GM12878 (cell line): ENCODE measurements around the gene PINLYP. TPM values are rescaled to one million over a fixed set of nuclear protein-coding genes. Genes with fewer than 3 reads are reported as not detected.

Experiments
- ATAC-seq: fragments of 200-7000 bp; cut with Tn5 transposase; 3 replicates; pipeline ENCODE4 v1.9.1; 2020; ENCODE audit warnings: mild to moderate bottlenecking, moderate library complexity
- BruUV-seq: library from RNA; stranded (reverse); fragments of 400-500 nt; replicated peaks from 2 replicates; lab custom pipeline; 2021; lab: Mats Ljungman, UMichigan
- CTCF ChIA-PET: fragments of 300-600 bp; sonication (Branson Sonifier 250); formaldehyde crosslinking; extraction: SDS; loops from one replicate; lab custom pipeline; 2021; ENCODE audit warnings: inconsistent platforms; lab: Yijun Ruan, JAX
- POLR2A ChIA-PET: fragments of 350-600 bp; formaldehyde crosslinking; extraction: SDS; loops from one replicate; lab custom pipeline; 2021; ENCODE audit warnings: inconsistent platforms; lab: Charles Lee
- RAD21 ChIA-PET: fragments of 300-600 bp; sonication (Branson Sonifier 250); formaldehyde crosslinking; loops from one replicate; lab custom pipeline; 2023; ENCODE audit warnings: antibody characterized with exemption; ENCODE audit not compliant: unreplicated experiment; lab: Charles Lee
- SMC1A ChIA-PET: fragments of 300-600 bp; sonication (Branson Sonifier 250); formaldehyde crosslinking; loops from one replicate; lab custom pipeline; 2023; ENCODE audit not compliant: unreplicated experiment, uncharacterized antibody; lab: Charles Lee
- DNase-seq: peaks from one replicate; pipeline ENCODE4 v3.0.0-alpha.2; 2011; ENCODE audit warnings: low read depth, low spot score
- FAIRE-seq: peaks from 3 replicates; lab custom pipeline; 2011; peaks lifted over from hg19 to GRCh38; lab: Jason Lieb, UNC
- H2AFZ ChIP-seq: 2 replicates; pipeline ENCODE4 v1.6.0; 2011; ENCODE audit warnings: low read depth, low read length, control low read depth; ENCODE audit not compliant: control insufficient read depth
- H3K27ac ChIP-seq: 2 replicates; pipeline ENCODE4 v1.5.1; 2011; ENCODE audit warnings: control low read depth; ENCODE audit not compliant: control insufficient read depth, insufficient read depth
- H3K27me3 ChIP-seq, 2 experiments: replicated peaks in 1 of 2; 2 replicates each; pipeline versions ENCODE4 v1.6.0 to v1.6.1; 2011; ENCODE audit warnings: low read length in 1 of 2; ENCODE audit not compliant: control insufficient read depth in 2 of 2, insufficient read depth in 2 of 2
- H3K36me3 ChIP-seq, 2 experiments: 2 replicates each; pipeline ENCODE4 v1.5.1; 2011; ENCODE audit warnings: low read length in 1 of 2; ENCODE audit not compliant: control insufficient read depth in 2 of 2, insufficient read depth in 2 of 2
- H3K4me1 ChIP-seq: 2 replicates; pipeline ENCODE4 v1.6.1; 2011; ENCODE audit warnings: mild to moderate bottlenecking, low read length, moderate library complexity, mixed read lengths; ENCODE audit not compliant: control insufficient read depth, insufficient read depth
- H3K4me2 ChIP-seq: 2 replicates; pipeline ENCODE4 v1.6.0; 2011; ENCODE audit warnings: control low read depth; ENCODE audit not compliant: control insufficient read depth, insufficient read depth
- H3K4me3 ChIP-seq: fragments of 200-600 bp; sonication (generic); 2 replicates; pipeline ENCODE4 v1.5.1; 2016
- H3K79me2 ChIP-seq: 2 replicates; pipeline ENCODE4 v1.6.0; 2011; ENCODE audit warnings: low read length; ENCODE audit not compliant: control insufficient read depth, insufficient read depth
- H3K9ac ChIP-seq: 2 replicates; pipeline ENCODE4 v1.8.0; 2011; ENCODE audit warnings: low read length, control low read depth, mixed read lengths; ENCODE audit not compliant: control insufficient read depth, insufficient read depth
- H3K9me3 ChIP-seq: replicated peaks from 3 replicates; pipeline ENCODE4 v1.5.1; 2011; ENCODE audit warnings: mild to moderate bottlenecking, low read length; ENCODE audit not compliant: control insufficient read depth, insufficient read depth
- H4K20me1 ChIP-seq: 2 replicates; pipeline ENCODE4 v1.6.0; 2011; ENCODE audit not compliant: control insufficient read depth, insufficient read depth
- CBFB ChIP-seq: IDR thresholded peaks from 2 replicates; pipeline ENCODE4 v1.6.1; 2016; ENCODE audit warnings: antibody characterized with exemption, low read depth
- IKZF2 ChIP-seq, 2 experiments: fragments of 450-650 bp; IDR thresholded peaks; 2 replicates each; pipeline ENCODE4 v1.6.1; 2017; ENCODE audit warnings: mild to moderate bottlenecking in 2 of 2, moderate library complexity in 2 of 2
- SMARCA5 ChIP-seq: fragments of 450-650 bp; IDR thresholded peaks from 2 replicates; pipeline ENCODE4 v1.6.1; 2017; ENCODE audit warnings: mild to moderate bottlenecking
- SUZ12 ChIP-seq: fragments of 200-600 bp; sonication (generic); IDR thresholded peaks from one replicate; pipeline ENCODE4 v1.6.1; 2018; ENCODE audit warnings: antibody characterized with exemption, mild to moderate bottlenecking; ENCODE audit not compliant: unreplicated experiment
- ZNF217 ChIP-seq: fragments of 450-650 bp; IDR thresholded peaks from 2 replicates; pipeline ENCODE4 v1.6.1; 2017; ENCODE audit warnings: antibody characterized with exemption, mild to moderate bottlenecking
- ZSCAN29 ChIP-seq: fragments of 450-650 bp; IDR thresholded peaks from 2 replicates; pipeline ENCODE4 v1.6.1; 2017; ENCODE audit warnings: mild to moderate bottlenecking, moderate library complexity
- ZZZ3 ChIP-seq: IDR thresholded peaks from 2 replicates; pipeline ENCODE4 v1.6.1; 2011; ENCODE audit warnings: low read depth; ENCODE audit not compliant: control insufficient read depth, insufficient read length
- WGBS: methylation state at CpG from one replicate; pipeline ENCODE4 v1.1.6; 2016; ENCODE audit warnings: low lambda C conversion rate; ENCODE audit not compliant: insufficient replicate concordance, insufficient coverage; ENCODE audit errors: missing lambda C conversion rate; 5-methylcytosine and 5-hydroxymethylcytosine counted together
- in situ Hi-C: fragments of 300-500 bp; cut with MboI; formaldehyde crosslinking; loops from 9 replicates; pipeline ENCODE4 v1.14.3; 2018; ENCODE audit warnings: mixed read lengths
- intact Hi-C: fragments of 100-400 bp; cut with micrococcal nuclease; formaldehyde crosslinking; loops from one replicate; pipeline ENCODE4 v1.14.2; 2022; ENCODE audit not compliant: unreplicated experiment
- polyA plus RNA-seq, 11 experiments: library from polyadenylated mRNA; depleted of rRNA in 4 of 11; unstranded in 6 of 11; stranded (reverse) in 5 of 11; fragments of >200 nt; fragmentation: Nextera tagmentation in 4 of 11; fragmentation: Illumina TruSeq in 1 of 11; extraction: Ambion mirVana in 4 of 11; extraction: Trizol in 1 of 11; gene quantifications; 1 replicate in 1 of 11; 2 replicates in 10 of 11; pipeline versions ENCODE4 v1.2.1 to v1.2.3, GENCODE V29; 2011 to 2016; ENCODE audit warnings: inconsistent platforms in 2 of 11, missing spikeins in 2 of 11, low read depth in 1 of 11
- total RNA-seq, 4 experiments: library from RNA; depleted of rRNA in 3 of 4; stranded (reverse); fragments of >200 nt in 3 of 4; fragmentation: Illumina TruSeq in 1 of 4; extraction: Trizol in 1 of 4; gene quantifications; 2 replicates each; pipeline versions ENCODE4 v1.2.1 to v1.2.3, GENCODE V29; 2013 to 2021
- TF ChIP-seq, protein P1 (sequence below): fragments of 450-650 bp; conservative IDR thresholded peaks from 2 replicates; pipeline ENCODE4 v1.6.1; 2017; ENCODE audit warnings: mild to moderate bottlenecking, moderate library complexity
- TF ChIP-seq, protein P2 (sequence below): fragments of 450-650 bp; IDR thresholded peaks from 2 replicates; pipeline ENCODE4 v1.6.1; 2017; ENCODE audit warnings: antibody characterized with exemption, mild to moderate bottlenecking, moderate library complexity

The PINLYP gene
- total and polyA plus RNA-seq, 10 of the 15 experiments (the other 5 are each of a cell fraction or from before 2014, with no cell fraction given): 1.0 to 26.9 (median 11.4) TPM

DNA sequence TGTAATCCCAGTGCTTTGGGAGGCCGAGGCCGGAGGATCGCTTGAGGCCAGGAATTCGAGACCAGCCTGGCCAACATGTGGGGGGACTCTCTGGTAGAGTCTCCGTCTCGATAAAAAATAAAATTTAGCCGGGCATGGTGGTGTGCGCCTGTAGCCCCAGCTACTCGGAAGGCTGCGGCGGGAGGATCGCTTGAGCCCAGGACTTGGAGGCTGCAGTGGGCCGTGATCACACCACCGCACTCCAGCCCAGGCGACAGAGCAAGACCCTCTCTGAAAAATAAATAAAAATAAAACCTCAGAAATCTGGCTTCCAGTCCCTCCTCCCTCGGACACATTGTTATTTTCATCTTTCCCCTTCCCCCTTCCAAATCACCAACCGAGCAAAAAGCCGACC is 20.0 kb downstream of the PINLYP start:
- TSS peak; percentile 82 for BruUV-seq
- under 1% methylated on average over 18 of the region's 18 CpGs for WGBS
- SMC1A ChIA-PET: interaction anchor here (1.0 to 5.4 kb wide), 15 partner anchors 18 to 214 kb away, joined by 3 to 59 read pairs (median 6); partner anchors contain the start of genes PINLYP, XRCC1 and ZNF575

More for the DNA sequence above, 20.0 kb downstream of the PINLYP start:
- CTCF ChIA-PET: interaction anchor here (0.9 to 6.6 kb wide), 21 partner anchors 13 to 214 kb away, joined by 3 to 169 read pairs (median 14); partner anchors contain the start of genes ETHE1, PINLYP and XRCC1
- Histone ChIP-seq H3K79me2 (peaks cover 37% of the 10 kb centered on the region), H2AFZ (peak overlapping the region; percentile 20), H3K9ac (peak overlapping the region; percentile 91), H3K27me3 (no peaks in the 10 kb centered on the region), H4K20me1 (no peaks in the 10 kb centered on the region), H3K36me3 (peaks cover 12 to 13% of the 10 kb centered on the region in 2 experiments; a peak in 3 of 4 replicates), H3K4me1 (peaks cover 7% of the 10 kb centered on the region; the same call in 1 of the 2 replicates), H3K9me3 (no peaks in the 10 kb centered on the region), H3K4me2 (peak overlapping the region; percentile 91), H3K27ac (peak overlapping the region; percentile 85), H3K4me3 (peak overlapping the region; percentile 93)
- POLR2A ChIA-PET: interaction anchor here (0.8 to 3.7 kb wide), 9 partner anchors 18 to 183 kb away, joined by 3 to 22 read pairs (median 4); partner anchors contain the start of genes PINLYP, XRCC1 and ZNF575
- RAD21 ChIA-PET: interaction anchor here (0.8 to 4.8 kb wide), 18 partner anchors 11 to 214 kb away, joined by 3 to 92 read pairs (median 10); partner anchors contain the start of genes PHLDB3, PINLYP, XRCC1 and ZNF575
- FAIRE-seq: no peak
- TF ChIP-seq CBFB: peak; percentile 10; the same call in 1 of the 2 replicates
- 0 out of 4 replicates have a peak, but pooled peaks of 1 of the 2 experiments have one; percentile 17 for TF ChIP-seq IKZF2 (IDR thresholded peaks at IDR 0.05)
- 0 out of 2 replicates have a peak, but pooled peaks have one; percentile 55 for TF ChIP-seq SMARCA5
- TF ChIP-seq ZZZ3: no peak
- no peak for TF ChIP-seq ZNF217
- no peak for TF ChIP-seq ZSCAN29
- TF ChIP-seq, protein P1, sequence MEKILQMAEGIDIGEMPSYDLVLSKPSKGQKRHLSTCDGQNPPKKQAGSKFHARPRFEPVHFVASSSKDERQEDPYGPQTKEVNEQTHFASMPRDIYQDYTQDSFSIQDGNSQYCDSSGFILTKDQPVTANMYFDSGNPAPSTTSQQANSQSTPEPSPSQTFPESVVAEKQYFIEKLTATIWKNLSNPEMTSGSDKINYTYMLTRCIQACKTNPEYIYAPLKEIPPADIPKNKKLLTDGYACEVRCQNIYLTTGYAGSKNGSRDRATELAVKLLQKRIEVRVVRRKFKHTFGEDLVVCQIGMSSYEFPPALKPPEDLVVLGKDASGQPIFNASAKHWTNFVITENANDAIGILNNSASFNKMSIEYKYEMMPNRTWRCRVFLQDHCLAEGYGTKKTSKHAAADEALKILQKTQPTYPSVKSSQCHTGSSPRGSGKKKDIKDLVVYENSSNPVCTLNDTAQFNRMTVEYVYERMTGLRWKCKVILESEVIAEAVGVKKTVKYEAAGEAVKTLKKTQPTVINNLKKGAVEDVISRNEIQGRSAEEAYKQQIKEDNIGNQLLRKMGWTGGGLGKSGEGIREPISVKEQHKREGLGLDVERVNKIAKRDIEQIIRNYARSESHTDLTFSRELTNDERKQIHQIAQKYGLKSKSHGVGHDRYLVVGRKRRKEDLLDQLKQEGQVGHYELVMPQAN: 0 out of 2 replicates have a peak, but pooled peaks have one; percentile 63
- TF ChIP-seq SUZ12: no peak
- TF ChIP-seq, protein P2, sequence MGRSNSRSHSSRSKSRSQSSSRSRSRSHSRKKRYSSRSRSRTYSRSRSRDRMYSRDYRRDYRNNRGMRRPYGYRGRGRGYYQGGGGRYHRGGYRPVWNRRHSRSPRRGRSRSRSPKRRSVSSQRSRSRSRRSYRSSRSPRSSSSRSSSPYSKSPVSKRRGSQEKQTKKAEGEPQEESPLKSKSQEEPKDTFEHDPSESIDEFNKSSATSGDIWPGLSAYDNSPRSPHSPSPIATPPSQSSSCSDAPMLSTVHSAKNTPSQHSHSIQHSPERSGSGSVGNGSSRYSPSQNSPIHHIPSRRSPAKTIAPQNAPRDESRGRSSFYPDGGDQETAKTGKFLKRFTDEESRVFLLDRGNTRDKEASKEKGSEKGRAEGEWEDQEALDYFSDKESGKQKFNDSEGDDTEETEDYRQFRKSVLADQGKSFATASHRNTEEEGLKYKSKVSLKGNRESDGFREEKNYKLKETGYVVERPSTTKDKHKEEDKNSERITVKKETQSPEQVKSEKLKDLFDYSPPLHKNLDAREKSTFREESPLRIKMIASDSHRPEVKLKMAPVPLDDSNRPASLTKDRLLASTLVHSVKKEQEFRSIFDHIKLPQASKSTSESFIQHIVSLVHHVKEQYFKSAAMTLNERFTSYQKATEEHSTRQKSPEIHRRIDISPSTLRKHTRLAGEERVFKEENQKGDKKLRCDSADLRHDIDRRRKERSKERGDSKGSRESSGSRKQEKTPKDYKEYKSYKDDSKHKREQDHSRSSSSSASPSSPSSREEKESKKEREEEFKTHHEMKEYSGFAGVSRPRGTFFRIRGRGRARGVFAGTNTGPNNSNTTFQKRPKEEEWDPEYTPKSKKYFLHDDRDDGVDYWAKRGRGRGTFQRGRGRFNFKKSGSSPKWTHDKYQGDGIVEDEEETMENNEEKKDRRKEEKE: no peak
- peak; percentile 39 for ATAC-seq
- no peak for DNase-seq
- in situ Hi-C loops: no loop called here
- intact Hi-C loops: loop anchor here (2.0 kb wide), 1 partner anchor 185 kb away; the partner anchor contains the start of gene KCNN4
